Measurements from ENCODE around the gene AFAP1L1.

DNA sequence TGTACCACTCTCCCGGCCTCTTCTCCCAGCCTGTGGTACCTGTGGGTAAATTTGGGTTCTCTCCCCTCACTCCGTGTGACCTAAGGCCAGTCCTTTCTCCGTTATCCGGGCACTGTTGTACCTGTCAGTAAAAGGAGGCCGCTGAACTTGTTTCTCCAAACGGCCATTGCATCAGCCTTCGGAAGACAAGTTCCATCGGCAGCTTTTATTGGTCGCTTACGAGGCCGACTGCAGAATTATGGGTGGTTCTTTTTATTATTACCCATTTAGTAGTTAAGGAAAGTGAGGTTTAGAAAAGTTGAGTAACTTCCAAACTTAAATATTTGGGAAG, 74.2 kb downstream of the AFAP1L1 start:
- TF ChIP-seq TARDBP (IDR thresholded peaks at IDR 0.05) (no peak), ZNF384 (IDR thresholded peaks at IDR 0.05) (no peak), FOXA1 (IDR thresholded peaks at IDR 0.05) (no peak), ARNT (IDR thresholded peaks at IDR 0.05) (no peak), SUZ12 (IDR thresholded peaks at IDR 0.05) (no peak), FOXM1 (IDR thresholded peaks at IDR 0.05; ENCODE audit: borderline replicate concordance) (no peak), HDGF (IDR thresholded peaks at IDR 0.05; ENCODE audit: borderline replicate concordance) (no peak), ELF4 (IDR thresholded peaks at IDR 0.05) (no peak), NFRKB (IDR thresholded peaks at IDR 0.05) (no peak), SP1 (IDR thresholded peaks at IDR 0.05) (no peak), BHLHE40 (IDR thresholded peaks at IDR 0.05; ENCODE audit: borderline replicate concordance) (no peak), LEF1 (IDR thresholded peaks at IDR 0.05; ENCODE audit: borderline replicate concordance) (no peak), L3MBTL2 (conservative IDR thresholded peaks at IDR 0.05) (no peak)
